HepG2 (cell line): ENCODE measurements around the gene CRTAC1. TPM values are rescaled to one million over a fixed set of nuclear protein-coding genes. Genes with fewer than 3 reads are reported as not detected.

Source experiments
- ATAC-seq: fragments of 200-7000 bp; cut with Tn5 transposase; 3 replicates; pipeline ENCODE4 v1.9.1; 2020; ENCODE audit warnings: mild to moderate bottlenecking, moderate library complexity
- BruUV-seq: library from RNA; stranded (reverse); fragments of 400-500 nt; replicated peaks from 2 replicates; lab custom pipeline; 2021; lab: Mats Ljungman, UMichigan
- CTCF ChIA-PET: fragments of 300-600 bp; formaldehyde crosslinking; extraction: SDS; loops from one replicate; lab custom pipeline; 2021; ENCODE audit warnings: low total read pairs, inconsistent platforms, low intra/inter-chr PET ratio; lab: Yijun Ruan, JAX
- POLR2A ChIA-PET: fragments of 350-600 bp; sonication (Branson Sonifier 250); formaldehyde crosslinking; loops from one replicate; lab custom pipeline; 2020; ENCODE audit warnings: antibody characterized with exemption, inconsistent platforms; lab: Yijun Ruan, JAX
- DNase-seq: peaks from one replicate; pipeline ENCODE4 v3.0.0-alpha.2; 2015; ENCODE audit warnings: low spot score
- FAIRE-seq: peaks from 3 replicates; lab custom pipeline; 2011; peaks lifted over from hg19 to GRCh38; lab: Jason Lieb, UNC
- H2AFZ ChIP-seq: one replicate; pipeline ENCODE4 v1.6.1; 2011; ENCODE audit warnings: low read length, inconsistent platforms
- H3K27ac ChIP-seq: fragments of 300-600 bp; 3 replicates; pipeline ENCODE4 v1.8.0; 2011; ENCODE audit warnings: mixed run types, mild to moderate bottlenecking, mixed read lengths, low read length, inconsistent platforms; ENCODE audit not compliant: insufficient read depth; ENCODE audit errors: extremely low read length
- H3K27me3 ChIP-seq, 2 experiments: fragments of 200-600 bp in 1 of 2; 2 replicates in 1 of 2; 3 replicates in 1 of 2; pipeline versions ENCODE4 v1.6.0 to v1.8.0; 2011; ENCODE audit warnings: low read length in 2 of 2, mild to moderate bottlenecking in 2 of 2, moderate library complexity in 2 of 2, inconsistent platforms in 1 of 2; ENCODE audit not compliant: insufficient read depth in 2 of 2, control insufficient read depth in 1 of 2
- H3K36me3 ChIP-seq, 2 experiments: fragments of 200-600 bp in 1 of 2; replicated peaks in 1 of 2; 2 replicates in 1 of 2; 3 replicates in 1 of 2; pipeline versions ENCODE4 v1.5.1 to v1.8.0; 2011; ENCODE audit warnings: low read length in 2 of 2, inconsistent platforms in 1 of 2; ENCODE audit not compliant: insufficient read depth in 2 of 2, control insufficient read depth in 1 of 2
- H3K4me1 ChIP-seq: 2 replicates; pipeline ENCODE4 v1.5.1; 2012; ENCODE audit warnings: low read length, inconsistent platforms; ENCODE audit not compliant: insufficient read depth
- H3K4me2 ChIP-seq: 2 replicates; pipeline ENCODE4 v1.6.0; 2011; ENCODE audit warnings: low read depth, low read length, inconsistent platforms
- H3K4me3 ChIP-seq, 3 experiments: fragments of 200-600 bp in 1 of 3; sonication (generic), shearing (Covaris generic) in 1 of 3; replicated peaks in 1 of 3; 2 replicates each; pipeline ENCODE4 v1.5.1; 2011 to 2016; ENCODE audit warnings: low read length in 3 of 3, inconsistent platforms in 2 of 3, low read depth in 2 of 3, mild to moderate bottlenecking in 2 of 3, control low read depth in 1 of 3, mixed read lengths in 1 of 3; ENCODE audit not compliant: insufficient read depth in 1 of 3
- H3K79me2 ChIP-seq: one replicate; pipeline ENCODE4 v1.6.1; 2011; ENCODE audit warnings: low read length, inconsistent platforms; ENCODE audit not compliant: insufficient read depth
- H3K9ac ChIP-seq: 2 replicates; pipeline ENCODE4 v1.6.0; 2011; ENCODE audit warnings: mild to moderate bottlenecking, low read depth, low read length, inconsistent platforms; ENCODE audit not compliant: insufficient read depth
- H3K9me3 ChIP-seq: 2 replicates; pipeline ENCODE4 v1.5.1; 2012; ENCODE audit warnings: mild to moderate bottlenecking, low read length
- H4K20me1 ChIP-seq: 2 replicates; pipeline ENCODE4 v1.6.0; 2011; ENCODE audit warnings: inconsistent platforms, mild to moderate bottlenecking, low read length, moderate library complexity; ENCODE audit not compliant: insufficient read depth
- EP300 ChIP-seq, 3 experiments: sonication (generic) in 1 of 3; formaldehyde crosslinking in 1 of 3; IDR thresholded peaks; 2 replicates each; pipeline versions ENCODE4 v1.5.1 to v1.6.1; 2011 to 2020; ENCODE audit warnings: low read depth in 2 of 3, low read length in 2 of 3, borderline replicate concordance in 1 of 3, improper control_type of control experiment in 1 of 3, mild to moderate bottlenecking in 1 of 3, missing genetic modification reagents in 1 of 3, moderate library complexity in 1 of 3
- FOXA1 ChIP-seq, 2 experiments: fragments of 450-650 bp in 1 of 2; sonication (generic) in 1 of 2; formaldehyde crosslinking in 1 of 2; IDR thresholded peaks; 2 replicates each; pipeline versions ENCODE4 v1.4.0 to v1.6.1; 2016 to 2020; ENCODE audit warnings: missing genetic modification reagents in 1 of 2
- FOXA3 ChIP-seq: IDR thresholded peaks from 2 replicates; pipeline ENCODE4 v1.6.1; 2016; ENCODE audit warnings: missing genetic modification reagents, missing compliant biosample characterization
- FOXO1 ChIP-seq: sonication (generic); formaldehyde crosslinking; IDR thresholded peaks from 2 replicates; pipeline ENCODE4 v1.4.0; 2020; ENCODE audit warnings: missing genetic modification reagents
- POLR2AphosphoS2 ChIP-seq: IDR thresholded peaks from 2 replicates; pipeline ENCODE4 v1.6.1; 2011; ENCODE audit warnings: low read depth, low read length, improper control_type of control experiment
- ZNF24 ChIP-seq: fragments of 450-650 bp; IDR thresholded peaks from 2 replicates; pipeline ENCODE4 v1.6.1; 2017; ENCODE audit warnings: antibody characterized with exemption, mild to moderate bottlenecking
- ZNF292 ChIP-seq: sonication (generic); formaldehyde crosslinking; IDR thresholded peaks from 2 replicates; pipeline ENCODE4 v1.8.1; 2022; ENCODE audit warnings: mild to moderate bottlenecking, low read depth, missing genetic modification reagents, borderline replicate concordance
- ZNF775 ChIP-seq: sonication (generic); formaldehyde crosslinking; IDR thresholded peaks from 2 replicates; pipeline ENCODE4 v1.4.0; 2020; ENCODE audit warnings: missing genetic modification reagents, mild to moderate bottlenecking, moderate library complexity, borderline replicate concordance
- WGBS: methylation state at CpG from one replicate; pipeline ENCODE4 v1.1.6; 2017; ENCODE audit warnings: low lambda C conversion rate; 5-methylcytosine and 5-hydroxymethylcytosine counted together
- in situ Hi-C: cut with HindIII; loops from 2 replicates; pipeline ENCODE4 v1.10.0; 2017; ENCODE audit warnings: low pct_unique_long_range_greater_than_20kb; ENCODE audit not compliant: extremely low pct_ligation_motif_present
- intact Hi-C: fragments of 100-400 bp; cut with micrococcal nuclease; formaldehyde crosslinking; loops from one replicate; pipeline ENCODE4 v1.10.0; 2022; ENCODE audit not compliant: unreplicated experiment
- polyA plus RNA-seq, 8 experiments: library from polyadenylated mRNA; depleted of rRNA in 3 of 8; stranded (reverse) in 7 of 8; unstranded in 1 of 8; fragments of >200 nt; fragmentation: Illumina TruSeq in 4 of 8; extraction: Trizol in 4 of 8; gene quantifications; 2 replicates each; pipeline versions ENCODE4 v1.2.1 to v1.2.3, GENCODE V29; 2011 to 2016; ENCODE audit warnings: low read depth in 4 of 8, missing spikeins in 1 of 8, mixed read lengths in 1 of 8; ENCODE audit not compliant: insufficient read depth in 1 of 8
- total RNA-seq, 5 experiments: library from RNA; depleted of rRNA; stranded (reverse); fragments of >200 nt; fragmentation: Illumina TruSeq; extraction: Trizol; gene quantifications; 2 replicates each; pipeline ENCODE4 v1.2.3, GENCODE V29; 2016; ENCODE audit warnings: low read depth in 1 of 5
- TF ChIP-seq, protein P1 (sequence below): sonication (generic); formaldehyde crosslinking; IDR thresholded peaks from 2 replicates; pipeline ENCODE4 v1.4.0; 2020; ENCODE audit warnings: mild to moderate bottlenecking, missing genetic modification reagents
- TF ChIP-seq, protein P2 (sequence below): sonication (generic); formaldehyde crosslinking; IDR thresholded peaks from 2 replicates; pipeline ENCODE4 v1.4.0; 2020; ENCODE audit warnings: missing genetic modification reagents
- TF ChIP-seq, protein P3 (sequence below): sonication (generic); formaldehyde crosslinking; IDR thresholded peaks from 2 replicates; pipeline ENCODE4 v1.4.0; 2020; ENCODE audit warnings: missing genetic modification reagents, borderline replicate concordance
- TF ChIP-seq, protein P4 (sequence below): sonication (generic); formaldehyde crosslinking; IDR thresholded peaks from 2 replicates; pipeline ENCODE4 v1.5.1; 2020; ENCODE audit warnings: mild to moderate bottlenecking, missing genetic modification reagents, moderate library complexity

Gene CRTAC1
- total and polyA plus RNA-seq, 2 of the 13 experiments (the other 11 are each of a cell fraction or from before 2014, with no cell fraction given), result not detected

DNA sequence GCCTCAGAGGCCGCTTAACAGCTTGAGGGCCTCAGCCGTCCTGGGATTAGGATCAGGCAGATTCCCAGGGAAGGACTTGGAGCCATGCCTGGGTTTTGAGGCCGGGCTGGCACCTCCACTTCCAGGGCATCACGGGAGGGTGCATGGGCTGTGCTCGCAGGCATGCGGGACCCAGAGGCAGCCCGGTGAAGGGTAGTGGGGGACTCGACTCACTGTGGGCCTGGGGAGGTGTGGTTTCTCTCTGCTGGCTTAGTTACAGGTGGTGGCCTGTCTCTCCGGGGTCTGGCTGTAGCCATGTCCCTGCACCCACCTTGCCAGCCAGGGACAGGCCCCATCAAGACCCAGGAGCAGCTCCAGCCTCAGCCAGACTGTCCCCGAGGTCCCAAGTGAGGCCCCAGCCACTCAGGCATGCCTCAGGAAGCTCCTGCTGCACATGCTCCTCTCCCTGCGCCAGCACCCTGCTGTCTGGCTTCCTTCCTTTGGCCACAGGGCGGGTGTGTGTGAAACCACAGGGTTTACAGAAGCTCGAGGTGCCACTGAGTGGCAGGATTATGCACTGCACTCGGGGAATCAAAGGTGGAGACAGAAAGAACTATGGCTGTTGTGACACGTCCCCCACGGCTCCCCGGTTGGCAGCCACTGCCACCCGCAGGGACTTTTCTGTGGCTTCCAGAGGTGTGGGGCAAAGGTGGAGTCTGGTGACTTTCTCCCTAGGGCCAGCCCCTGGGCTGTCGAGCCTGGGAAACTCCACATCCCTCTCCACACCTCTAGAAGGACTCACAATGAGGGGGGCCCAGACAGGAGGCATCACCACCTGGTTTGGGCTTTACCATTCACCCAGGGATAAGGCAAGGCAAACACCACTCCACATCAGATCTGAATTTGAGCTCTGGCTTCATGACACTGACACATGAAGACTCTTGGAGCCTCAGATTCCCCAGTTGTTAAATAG lies 161.1 kb downstream of the CRTAC1 start:
- peak; percentile 79 for DNase-seq
- intact Hi-C loops, result loop anchor here (1.0 kb wide), 1 partner anchor 77 kb away; no protein-coding TSS in a partner anchor
- Histone ChIP-seq H3K27ac (no peak overlapping the region), H3K9ac (no peak overlapping the region; the same call in 1 of the 2 replicates), H3K4me2 (peak overlapping the region; percentile 50), H3K27me3 (peaks cover 11 to 79% of the 10 kb centered on the region in 2 experiments), H3K4me3 (peak overlapping the region in 1 of 3 experiments; percentile 37; a peak in 1 of 6 replicates), H4K20me1 (no peaks in the 10 kb centered on the region), H3K79me2 (no peaks in the 10 kb centered on the region), H2AFZ (no peak overlapping the region), H3K4me1 (peaks cover 14% of the 10 kb centered on the region), H3K36me3 (no peaks in the 10 kb centered on the region), H3K9me3 (no peaks in the 10 kb centered on the region)
- CTCF ChIA-PET, result interaction anchor here (1.4 to 3.1 kb wide), 3 partner anchors 77 to 110 kb away, joined by 3 to 25 read pairs (median 24); no protein-coding TSS in a partner anchor
- BruUV-seq, result no TSS peak
- FAIRE-seq, result peak; percentile 84
- in situ Hi-C loops, result loop anchor here (5.0 kb wide), 2 partner anchors 77 to 112 kb away; no protein-coding TSS in a partner anchor
- 10% methylated on average over 6 of the region's 19 CpGs for WGBS
- POLR2A ChIA-PET, result interaction anchor here (0.9 kb wide), 1 partner anchor 107 kb away, joined by 4 read pairs; no protein-coding TSS in a partner anchor
- ATAC-seq, result peak; percentile 99
- TF ChIP-seq, protein P1, sequence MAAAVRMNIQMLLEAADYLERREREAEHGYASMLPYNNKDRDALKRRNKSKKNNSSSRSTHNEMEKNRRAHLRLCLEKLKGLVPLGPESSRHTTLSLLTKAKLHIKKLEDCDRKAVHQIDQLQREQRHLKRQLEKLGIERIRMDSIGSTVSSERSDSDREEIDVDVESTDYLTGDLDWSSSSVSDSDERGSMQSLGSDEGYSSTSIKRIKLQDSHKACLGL (CRISPR knock-in tag), result peak; percentile 32; the same call in 1 of the 2 replicates
- TF ChIP-seq, protein P2, sequence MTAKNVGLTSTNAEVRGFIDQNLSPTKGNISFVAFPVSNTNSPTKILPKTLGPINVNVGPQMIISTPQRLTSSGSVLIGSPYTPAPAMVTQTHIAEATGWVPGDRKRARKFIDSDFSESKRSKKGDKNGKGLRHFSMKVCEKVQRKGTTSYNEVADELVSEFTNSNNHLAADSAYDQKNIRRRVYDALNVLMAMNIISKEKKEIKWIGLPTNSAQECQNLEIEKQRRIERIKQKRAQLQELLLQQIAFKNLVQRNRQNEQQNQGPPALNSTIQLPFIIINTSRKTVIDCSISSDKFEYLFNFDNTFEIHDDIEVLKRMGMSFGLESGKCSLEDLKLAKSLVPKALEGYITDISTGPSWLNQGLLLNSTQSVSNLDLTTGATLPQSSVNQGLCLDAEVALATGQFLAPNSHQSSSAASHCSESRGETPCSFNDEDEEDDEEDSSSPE (CRISPR knock-in tag), result peak; percentile 27; the same call in 1 of the 2 replicates
- TF ChIP-seq FOXA1 (IDR thresholded peaks at IDR 0.05) (no peak), FOXA1 (CRISPR knock-in tag; IDR thresholded peaks at IDR 0.05) (peak; percentile 28; the same call in 1 of the 2 replicates), ZNF24 (no peak), EP300 (IDR thresholded peaks at IDR 0.05; ENCODE audit: low read depth in 2 of 2, low read length in 2 of 2) (no peak), EP300 (CRISPR knock-in tag; IDR thresholded peaks at IDR 0.05; ENCODE audit: borderline replicate concordance) (no peak), POLR2AphosphoS2 (no peak), FOXA3 (0 out of 2 replicates have a peak, but pooled peaks have one; percentile 29), FOXO1 (peak; percentile 30; the same call in 1 of the 2 replicates), ZNF775 (no peak), ZNF292 (CRISPR knock-in tag) (peak; percentile 59; the same call in 1 of the 2 replicates)
- TF ChIP-seq, protein P3, sequence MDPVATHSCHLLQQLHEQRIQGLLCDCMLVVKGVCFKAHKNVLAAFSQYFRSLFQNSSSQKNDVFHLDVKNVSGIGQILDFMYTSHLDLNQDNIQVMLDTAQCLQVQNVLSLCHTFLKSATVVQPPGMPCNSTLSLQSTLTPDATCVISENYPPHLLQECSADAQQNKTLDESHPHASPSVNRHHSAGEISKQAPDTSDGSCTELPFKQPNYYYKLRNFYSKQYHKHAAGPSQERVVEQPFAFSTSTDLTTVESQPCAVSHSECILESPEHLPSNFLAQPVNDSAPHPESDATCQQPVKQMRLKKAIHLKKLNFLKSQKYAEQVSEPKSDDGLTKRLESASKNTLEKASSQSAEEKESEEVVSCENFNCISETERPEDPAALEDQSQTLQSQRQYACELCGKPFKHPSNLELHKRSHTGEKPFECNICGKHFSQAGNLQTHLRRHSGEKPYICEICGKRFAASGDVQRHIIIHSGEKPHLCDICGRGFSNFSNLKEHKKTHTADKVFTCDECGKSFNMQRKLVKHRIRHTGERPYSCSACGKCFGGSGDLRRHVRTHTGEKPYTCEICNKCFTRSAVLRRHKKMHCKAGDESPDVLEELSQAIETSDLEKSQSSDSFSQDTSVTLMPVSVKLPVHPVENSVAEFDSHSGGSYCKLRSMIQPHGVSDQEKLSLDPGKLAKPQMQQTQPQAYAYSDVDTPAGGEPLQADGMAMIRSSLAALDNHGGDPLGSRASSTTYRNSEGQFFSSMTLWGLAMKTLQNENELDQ, result no peak
- TF ChIP-seq, protein P4, sequence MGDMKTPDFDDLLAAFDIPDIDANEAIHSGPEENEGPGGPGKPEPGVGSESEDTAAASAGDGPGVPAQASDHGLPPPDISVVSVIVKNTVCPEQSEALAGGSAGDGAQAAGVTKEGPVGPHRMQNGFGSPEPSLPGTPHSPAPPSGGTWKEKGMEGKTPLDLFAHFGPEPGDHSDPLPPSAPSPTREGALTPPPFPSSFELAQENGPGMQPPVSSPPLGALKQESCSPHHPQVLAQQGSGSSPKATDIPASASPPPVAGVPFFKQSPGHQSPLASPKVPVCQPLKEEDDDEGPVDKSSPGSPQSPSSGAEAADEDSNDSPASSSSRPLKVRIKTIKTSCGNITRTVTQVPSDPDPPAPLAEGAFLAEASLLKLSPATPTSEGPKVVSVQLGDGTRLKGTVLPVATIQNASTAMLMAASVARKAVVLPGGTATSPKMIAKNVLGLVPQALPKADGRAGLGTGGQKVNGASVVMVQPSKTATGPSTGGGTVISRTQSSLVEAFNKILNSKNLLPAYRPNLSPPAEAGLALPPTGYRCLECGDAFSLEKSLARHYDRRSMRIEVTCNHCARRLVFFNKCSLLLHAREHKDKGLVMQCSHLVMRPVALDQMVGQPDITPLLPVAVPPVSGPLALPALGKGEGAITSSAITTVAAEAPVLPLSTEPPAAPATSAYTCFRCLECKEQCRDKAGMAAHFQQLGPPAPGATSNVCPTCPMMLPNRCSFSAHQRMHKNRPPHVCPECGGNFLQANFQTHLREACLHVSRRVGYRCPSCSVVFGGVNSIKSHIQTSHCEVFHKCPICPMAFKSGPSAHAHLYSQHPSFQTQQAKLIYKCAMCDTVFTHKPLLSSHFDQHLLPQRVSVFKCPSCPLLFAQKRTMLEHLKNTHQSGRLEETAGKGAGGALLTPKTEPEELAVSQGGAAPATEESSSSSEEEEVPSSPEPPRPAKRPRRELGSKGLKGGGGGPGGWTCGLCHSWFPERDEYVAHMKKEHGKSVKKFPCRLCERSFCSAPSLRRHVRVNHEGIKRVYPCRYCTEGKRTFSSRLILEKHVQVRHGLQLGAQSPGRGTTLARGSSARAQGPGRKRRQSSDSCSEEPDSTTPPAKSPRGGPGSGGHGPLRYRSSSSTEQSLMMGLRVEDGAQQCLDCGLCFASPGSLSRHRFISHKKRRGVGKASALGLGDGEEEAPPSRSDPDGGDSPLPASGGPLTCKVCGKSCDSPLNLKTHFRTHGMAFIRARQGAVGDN (CRISPR knock-in tag), result peak; percentile 85
